SK-N-SH (cell line): Measurements from ENCODE around the gene NT5DC2. TPM values are rescaled to one million over a fixed set of nuclear protein-coding genes. Genes with fewer than 3 reads are reported as not detected.

Experiments used
- CTCF ChIA-PET: fragments of 300-600, 350-600 bp; formaldehyde crosslinking; extraction: SDS; loops from one replicate; lab custom pipeline; 2021; lab: Yijun Ruan, JAX
- POLR2A ChIA-PET: fragments of 350-600 bp; sonication (Branson Sonifier 250); formaldehyde crosslinking; extraction: SDS; loops from one replicate; lab custom pipeline; 2020; ENCODE audit warnings: antibody characterized with exemption, inconsistent platforms; lab: Yijun Ruan, JAX
- DNase-seq: peaks from one replicate; pipeline ENCODE4 v3.0.0; 2012
- H2AFZ ChIP-seq: fragments of 200-600 bp; sonication (generic); 2 replicates; pipeline ENCODE4 v1.8.1; 2016; ENCODE audit warnings: antibody characterized with exemption, mild to moderate bottlenecking, low read depth
- H3F3A ChIP-seq: fragments of 200-600 bp; sonication (generic); replicated peaks from 2 replicates; pipeline ENCODE3; 2016; ENCODE audit warnings: antibody characterized with exemption, mild to moderate bottlenecking; ENCODE audit not compliant: insufficient read depth
- H3K27ac ChIP-seq, 2 experiments: fragments of 200-500 bp in 1 of 2; fragments of 200-600 bp in 1 of 2; sonication (Bioruptor generic) in 1 of 2; sonication (generic), shearing (Covaris generic) in 1 of 2; 2 replicates each; pipeline versions ENCODE4 v1.5.1 to v1.6.1; 2014 to 2016; ENCODE audit warnings: low read depth in 2 of 2, inconsistent platforms in 1 of 2, low read length in 1 of 2, mild to moderate bottlenecking in 1 of 2, mixed read lengths in 1 of 2
- H3K27me3 ChIP-seq: fragments of 200-600 bp; sonication (generic), shearing (Covaris generic); 2 replicates; pipeline ENCODE4 v1.6.1; 2016; ENCODE audit warnings: mixed run types; ENCODE audit not compliant: insufficient read depth
- H3K36me3 ChIP-seq, 2 experiments: fragments of 200-500 bp in 1 of 2; fragments of 200-600 bp in 1 of 2; sonication (Bioruptor generic) in 1 of 2; sonication (generic) in 1 of 2; replicated peaks in 1 of 2; 2 replicates each; pipeline versions ENCODE3 to v1.5.1; 2014 to 2016; ENCODE audit warnings: low read length in 1 of 2, mild to moderate bottlenecking in 1 of 2; ENCODE audit not compliant: insufficient read depth in 2 of 2, control insufficient read depth in 1 of 2
- H3K4me1 ChIP-seq, 2 experiments: fragments of 200-500 bp in 1 of 2; fragments of 200-600 bp in 1 of 2; sonication (Bioruptor generic) in 1 of 2; sonication (generic), shearing (Covaris generic) in 1 of 2; 2 replicates each; pipeline versions ENCODE4 v1.5.1 to v1.6.1; 2014 to 2016; ENCODE audit warnings: low read depth in 1 of 2, low read length in 1 of 2, mixed run types in 1 of 2; ENCODE audit not compliant: insufficient read depth in 2 of 2, control insufficient read depth in 1 of 2
- H3K4me2 ChIP-seq: fragments of 200-600 bp; sonication (generic), shearing (Covaris generic); 2 replicates; pipeline ENCODE4 v1.6.1; 2017; ENCODE audit warnings: mixed run types
- H3K4me3 ChIP-seq, 2 experiments: fragments of 200-500 bp in 1 of 2; fragments of 200-600 bp in 1 of 2; sonication (Bioruptor generic) in 1 of 2; sonication (generic), shearing (Covaris generic) in 1 of 2; 2 replicates each; pipeline versions ENCODE4 v1.5.1 to v1.8.1; 2014 to 2016; ENCODE audit warnings: low read depth in 2 of 2, inconsistent platforms in 1 of 2, low read length in 1 of 2, mild to moderate bottlenecking in 1 of 2, mixed read lengths in 1 of 2, moderate library complexity in 1 of 2
- H3K79me2 ChIP-seq: fragments of 200-600 bp; sonication (generic); 2 replicates; pipeline ENCODE4 v1.8.1; 2017; ENCODE audit warnings: mild to moderate bottlenecking; ENCODE audit not compliant: insufficient read depth
- H3K9ac ChIP-seq: fragments of 200-600 bp; sonication (generic); 2 replicates; pipeline ENCODE4 v1.6.1; 2017; ENCODE audit warnings: mixed run types
- H3K9me2 ChIP-seq: fragments of 200-600 bp; sonication (generic); 2 replicates; pipeline ENCODE4 v1.6.1; 2017; ENCODE audit warnings: mixed run types
- H3K9me3 ChIP-seq: fragments of 200-600 bp; sonication (generic); 2 replicates; pipeline ENCODE4 v1.6.1; 2017; ENCODE audit warnings: mixed run types, mild to moderate bottlenecking, moderate library complexity
- H4K20me1 ChIP-seq: fragments of 200-600 bp; sonication (generic); 2 replicates; pipeline ENCODE4 v1.6.1; 2017; ENCODE audit warnings: mild to moderate bottlenecking, mixed run types; ENCODE audit not compliant: insufficient read depth
- CTCF ChIP-seq: fragments of 200-600 bp; sonication (generic); IDR thresholded peaks from 2 replicates; pipeline ENCODE4 v1.6.1; 2017; ENCODE audit warnings: antibody characterized with exemption, mild to moderate bottlenecking, moderate library complexity
- EP300 ChIP-seq, 2 experiments: IDR thresholded peaks; 2 replicates each; pipeline versions ENCODE4 v1.4.0 to v1.6.1; 2012; ENCODE audit warnings: borderline replicate concordance in 1 of 2, low read depth in 1 of 2, low read length in 1 of 2
- FOXJ3 ChIP-seq: sonication (generic); formaldehyde crosslinking; IDR thresholded peaks from 2 replicates; pipeline ENCODE4 v1.5.1; 2020; ENCODE audit warnings: mild to moderate bottlenecking, missing genetic modification reagents
- GABPA ChIP-seq: IDR thresholded peaks from 2 replicates; pipeline ENCODE4 v1.4.0; 2012; ENCODE audit warnings: low read depth, mild to moderate bottlenecking
- JUND ChIP-seq: IDR thresholded peaks from 2 replicates; pipeline ENCODE4 v1.4.0; 2012
- MAX ChIP-seq: IDR thresholded peaks from 2 replicates; pipeline ENCODE4 v1.4.0; 2012; ENCODE audit warnings: low read depth
- MEF2A ChIP-seq: IDR thresholded peaks from 2 replicates; pipeline ENCODE4 v1.4.0; 2012; ENCODE audit warnings: low read depth, borderline replicate concordance
- POLR2AphosphoS5 ChIP-seq: IDR thresholded peaks from 2 replicates; pipeline ENCODE4 v1.6.1; 2012; ENCODE audit warnings: low read depth, low read length
- RAD21 ChIP-seq: IDR thresholded peaks from 2 replicates; pipeline ENCODE4 v1.6.1; 2012; ENCODE audit warnings: mild to moderate bottlenecking, low read length
- RCOR1 ChIP-seq: fragments of 150-350 bp; IDR thresholded peaks from 2 replicates; pipeline ENCODE4 v1.6.1; 2017; ENCODE audit warnings: antibody characterized with exemption, low read length
- TAF1 ChIP-seq: IDR thresholded peaks from 2 replicates; pipeline ENCODE4 v1.6.1; 2012; ENCODE audit warnings: low read depth, mild to moderate bottlenecking, low read length, moderate library complexity, borderline replicate concordance
- USF2 ChIP-seq: fragments of 150-350 bp; IDR thresholded peaks from 2 replicates; pipeline ENCODE4 v1.6.1; 2017; ENCODE audit warnings: antibody characterized with exemption, low read length, low read depth, borderline replicate concordance
- ZBTB33 ChIP-seq: IDR thresholded peaks from 2 replicates; pipeline ENCODE4 v1.4.0; 2012; ENCODE audit warnings: low read depth, borderline replicate concordance
- WGBS: methylation state at CpG from one replicate; pipeline ENCODE4 v1.1.6; 2017; ENCODE audit warnings: low lambda C conversion rate; 5-methylcytosine and 5-hydroxymethylcytosine counted together
- polyA plus RNA-seq, 3 experiments: library from polyadenylated mRNA; depleted of rRNA; stranded (reverse); fragments of >200 nt; gene quantifications; 2 replicates each; pipeline ENCODE4 v1.2.3, GENCODE V29; 2012
- TF ChIP-seq, protein P1 (sequence below): fragments of 150-350 bp; IDR thresholded peaks from 2 replicates; pipeline ENCODE4 v1.6.1; 2016; ENCODE audit warnings: mild to moderate bottlenecking, low read depth, low read length

Gene NT5DC2
- polyA plus RNA-seq, 1 of the 3 experiments (the other 2 are of a cell fraction): 113 TPM

- H3K27me3 ChIP-seq: no peaks in the 10 kb centered on the region
- no peaks in the 10 kb centered on the region for H4K20me1 ChIP-seq
- H3K9me2 ChIP-seq: no peaks in the 10 kb centered on the region
- no peak overlapping the region for H2AFZ ChIP-seq
- TF ChIP-seq RAD21: no peak
- H3K9me3 ChIP-seq: no peaks in the 10 kb centered on the region
- no peaks in the 10 kb centered on the region for H3K79me2 ChIP-seq
- H3K4me1 ChIP-seq: peaks cover 3 to 12% of the 10 kb centered on the region in 2 experiments; a peak in 2 of 4 replicates
- CTCF ChIA-PET: interaction anchor here (2.1 kb wide), 1 partner anchor 12 kb away, joined by 8 read pairs; no protein-coding TSS in a partner anchor
- POLR2A ChIA-PET: no interaction called here
- H3K36me3 ChIP-seq: peaks cover 4 to 33% of the 10 kb centered on the region in 2 experiments
- no peak overlapping the region for H3K27ac ChIP-seq
- 97% methylated on average over 7 of the region's 7 CpGs for WGBS
- no peak overlapping the region for H3K4me2 ChIP-seq
- no peak for DNase-seq
- no peaks in the 10 kb centered on the region for H3F3A ChIP-seq
- H3K4me3 ChIP-seq: no peak overlapping the region
- H3K9ac ChIP-seq: no peak overlapping the region
These were observed 39.2 kb downstream of the NT5DC2 start for GRCh38 chr3:52494445-52494844.

DNA sequence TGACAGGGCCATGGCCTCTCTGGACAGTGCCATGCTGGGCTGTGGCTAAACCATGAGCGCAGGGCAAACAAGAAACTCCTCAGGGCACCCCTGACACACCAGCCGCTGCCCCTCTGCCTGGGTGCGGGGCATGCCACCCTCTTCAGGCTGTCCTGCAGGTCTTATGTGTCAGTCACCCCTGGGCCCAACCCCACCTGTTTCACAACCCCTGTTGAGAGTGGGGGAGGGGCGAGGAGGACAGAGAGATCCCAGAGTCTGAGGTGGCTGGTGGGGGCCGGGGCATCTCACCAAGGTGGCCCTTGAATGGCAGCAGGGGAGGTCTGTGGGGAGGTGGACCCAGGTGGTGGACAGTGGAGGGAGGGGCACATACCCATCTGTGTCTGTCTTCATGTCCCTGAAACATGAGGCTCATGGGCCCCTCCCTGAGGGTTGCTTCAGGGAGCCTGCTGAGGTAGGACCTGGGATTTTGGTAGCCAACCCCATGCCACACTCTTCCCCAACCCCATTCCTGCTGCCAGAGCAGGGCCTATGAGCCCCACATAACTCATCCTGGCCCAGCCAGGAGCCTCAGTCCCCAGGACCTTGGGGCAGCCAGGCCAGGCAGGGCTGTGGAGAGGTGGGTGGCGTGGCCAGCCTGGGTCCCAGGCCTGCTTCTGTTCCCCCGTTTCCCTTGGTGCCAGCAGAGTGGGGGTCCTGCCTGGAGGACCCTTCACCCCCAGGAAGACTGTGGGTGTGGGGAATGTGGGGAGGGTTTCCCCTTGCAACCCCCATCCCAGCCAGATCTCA lies 40.2 kb downstream of the NT5DC2 start:
- DNase-seq: no peak
- Histone ChIP-seq H3K36me3 (peaks cover 4 to 38% of the 10 kb centered on the region in 2 experiments), H3K4me2 (no peak overlapping the region), H4K20me1 (no peaks in the 10 kb centered on the region), H3K9ac (no peak overlapping the region), H3K9me2 (no peaks in the 10 kb centered on the region), H2AFZ (no peak overlapping the region), H3K4me3 (no peak overlapping the region), H3K4me1 (peaks cover 3 to 12% of the 10 kb centered on the region in 2 experiments; a peak in 2 of 4 replicates), H3F3A (no peaks in the 10 kb centered on the region), H3K27ac (no peak overlapping the region; a peak in 1 of 4 replicates), H3K9me3 (no peaks in the 10 kb centered on the region), H3K27me3 (no peaks in the 10 kb centered on the region), H3K79me2 (no peaks in the 10 kb centered on the region)
- CTCF ChIA-PET: no interaction called here
- 90% methylated on average over 2 of the region's 7 CpGs for WGBS
- POLR2A ChIA-PET: no interaction called here
- no peak for TF ChIP-seq JUND

DNA sequence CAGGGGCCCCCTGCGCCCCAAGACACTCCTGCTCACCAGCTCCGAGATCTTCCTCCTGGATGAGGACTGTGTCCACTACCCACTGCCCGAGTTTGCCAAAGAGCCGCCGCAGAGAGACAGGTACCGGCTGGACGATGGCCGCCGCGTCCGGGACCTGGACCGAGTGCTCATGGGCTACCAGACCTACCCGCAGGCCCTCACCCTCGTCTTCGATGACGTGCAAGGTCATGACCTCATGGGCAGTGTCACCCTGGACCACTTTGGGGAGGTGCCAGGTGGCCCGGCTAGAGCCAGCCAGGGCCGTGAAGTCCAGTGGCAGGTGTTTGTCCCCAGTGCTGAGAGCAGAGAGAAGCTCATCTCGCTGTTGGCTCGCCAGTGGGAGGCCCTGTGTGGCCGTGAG lies 41.6 kb downstream of the NT5DC2 start:
- H3K36me3 ChIP-seq: peaks cover 4 to 50% of the 10 kb centered on the region in 2 experiments
- WGBS: no CpG with 5 or more reads among the region's 21 CpGs
- TF ChIP-seq USF2 (no peak), MAX (no peak), POLR2AphosphoS5 (no peak), CTCF (no peak), MEF2A (no peak), RCOR1 (no peak), TAF1 (no peak), FOXJ3 (CRISPR knock-in tag) (no peak), EP300 (IDR thresholded peaks at IDR 0.05; ENCODE audit: borderline replicate concordance in 1 of 2, low read depth in 1 of 2, low read length in 1 of 2) (no peak), GABPA (no peak), ZBTB33 (no peak)
- TF ChIP-seq, protein P1, sequence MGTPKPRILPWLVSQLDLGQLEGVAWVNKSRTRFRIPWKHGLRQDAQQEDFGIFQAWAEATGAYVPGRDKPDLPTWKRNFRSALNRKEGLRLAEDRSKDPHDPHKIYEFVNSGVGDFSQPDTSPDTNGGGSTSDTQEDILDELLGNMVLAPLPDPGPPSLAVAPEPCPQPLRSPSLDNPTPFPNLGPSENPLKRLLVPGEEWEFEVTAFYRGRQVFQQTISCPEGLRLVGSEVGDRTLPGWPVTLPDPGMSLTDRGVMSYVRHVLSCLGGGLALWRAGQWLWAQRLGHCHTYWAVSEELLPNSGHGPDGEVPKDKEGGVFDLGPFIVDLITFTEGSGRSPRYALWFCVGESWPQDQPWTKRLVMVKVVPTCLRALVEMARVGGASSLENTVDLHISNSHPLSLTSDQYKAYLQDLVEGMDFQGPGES: no peak

More for the DNA sequence above, 41.6 kb downstream of the NT5DC2 start:
- no peaks in the 10 kb centered on the region for H3K9me3 ChIP-seq
- peaks cover 3 to 12% of the 10 kb centered on the region in 2 experiments; a peak in 2 of 4 replicates for H3K4me1 ChIP-seq
- H3K4me2 ChIP-seq: no peak overlapping the region
- no peak overlapping the region for H2AFZ ChIP-seq
- ChIA-PET CTCF (interaction anchor here (4.6 kb wide), 1 partner anchor 20 kb away, joined by 24 read pairs; no protein-coding TSS in a partner anchor), POLR2A (no interaction called here)
- no peaks in the 10 kb centered on the region for H3K27me3 ChIP-seq
- no peak for DNase-seq
- no peaks in the 10 kb centered on the region for H3K79me2 ChIP-seq
- no peaks in the 10 kb centered on the region for H3F3A ChIP-seq
- H3K9ac ChIP-seq: no peak overlapping the region
- H4K20me1 ChIP-seq: no peaks in the 10 kb centered on the region
- no peak overlapping the region for H3K4me3 ChIP-seq
- H3K27ac ChIP-seq: no peak overlapping the region
- no peaks in the 10 kb centered on the region for H3K9me2 ChIP-seq
